ENCODE data around the gene CFAP58.

CFAP58 gene

DNA sequence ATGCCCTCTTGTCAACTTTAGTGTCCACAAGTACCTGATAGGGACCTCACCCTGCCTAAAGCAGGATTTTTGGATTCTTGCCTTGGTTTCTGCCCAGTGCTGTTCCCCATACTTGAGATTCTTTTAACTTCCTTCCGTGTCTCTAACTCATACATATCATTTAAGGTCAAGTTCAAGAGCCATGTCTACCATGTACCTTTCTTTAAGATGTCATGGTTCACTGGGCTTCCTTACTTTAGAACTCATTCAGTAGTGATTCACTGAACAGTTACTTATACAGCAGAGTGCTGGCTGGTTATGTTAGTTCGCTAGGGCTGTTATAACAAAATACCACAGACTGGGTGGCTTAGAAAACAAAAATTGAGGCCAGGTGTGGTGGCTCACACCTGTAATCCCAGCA lies 5.0 kb upstream of the CFAP58 start:
- no peaks in the 10 kb centered on the region for H3K4me1 ChIP-seq
- H3K36me3 ChIP-seq, result no peaks in the 10 kb centered on the region
- no peak for DNase-seq
- no peak overlapping the region for H3K4me3 ChIP-seq (ENCODE audit: low read depth, low read length)
- TF ChIP-seq, protein P1, sequence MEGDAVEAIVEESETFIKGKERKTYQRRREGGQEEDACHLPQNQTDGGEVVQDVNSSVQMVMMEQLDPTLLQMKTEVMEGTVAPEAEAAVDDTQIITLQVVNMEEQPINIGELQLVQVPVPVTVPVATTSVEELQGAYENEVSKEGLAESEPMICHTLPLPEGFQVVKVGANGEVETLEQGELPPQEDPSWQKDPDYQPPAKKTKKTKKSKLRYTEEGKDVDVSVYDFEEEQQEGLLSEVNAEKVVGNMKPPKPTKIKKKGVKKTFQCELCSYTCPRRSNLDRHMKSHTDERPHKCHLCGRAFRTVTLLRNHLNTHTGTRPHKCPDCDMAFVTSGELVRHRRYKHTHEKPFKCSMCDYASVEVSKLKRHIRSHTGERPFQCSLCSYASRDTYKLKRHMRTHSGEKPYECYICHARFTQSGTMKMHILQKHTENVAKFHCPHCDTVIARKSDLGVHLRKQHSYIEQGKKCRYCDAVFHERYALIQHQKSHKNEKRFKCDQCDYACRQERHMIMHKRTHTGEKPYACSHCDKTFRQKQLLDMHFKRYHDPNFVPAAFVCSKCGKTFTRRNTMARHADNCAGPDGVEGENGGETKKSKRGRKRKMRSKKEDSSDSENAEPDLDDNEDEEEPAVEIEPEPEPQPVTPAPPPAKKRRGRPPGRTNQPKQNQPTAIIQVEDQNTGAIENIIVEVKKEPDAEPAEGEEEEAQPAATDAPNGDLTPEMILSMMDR (IDR thresholded peaks at IDR 0.05; ENCODE audit: low read depth, low read length), result no peak
- H3K27me3 ChIP-seq, result peaks cover 5% of the 10 kb centered on the region; the same call in 1 of the 2 replicates
- H3K9me3 ChIP-seq, result no peaks in the 10 kb centered on the region

- no peak overlapping the region for H3K4me3 ChIP-seq (ENCODE audit: low read depth, low read length)
- TF ChIP-seq, protein P1 (IDR thresholded peaks at IDR 0.05; ENCODE audit: low read depth, low read length), result no peak
These were observed 4.0 kb upstream of the CFAP58 start for GRCh38 chr10:104349623-104350126.

GRCh38 chr10:104350127-104350635 lies 3.5 kb upstream of the CFAP58 start:
- DNase-seq, result no peak
- peaks cover 17% of the 10 kb centered on the region for H3K27me3 ChIP-seq
- no peak overlapping the region for H3K4me3 ChIP-seq (ENCODE audit: low read depth, low read length)

More at GRCh38 chr10:104349623-104350126, 4.0 kb upstream of the CFAP58 start:
- H3K27me3 ChIP-seq, result peaks cover 15% of the 10 kb centered on the region
- H3K36me3 ChIP-seq, result no peaks in the 10 kb centered on the region
- no peaks in the 10 kb centered on the region for H3K9me3 ChIP-seq
- no peak for DNase-seq
- H3K4me1 ChIP-seq, result 0 out of 2 replicates have a peak, but pooled peaks cover 3% of the 10 kb centered on the region

DNA sequence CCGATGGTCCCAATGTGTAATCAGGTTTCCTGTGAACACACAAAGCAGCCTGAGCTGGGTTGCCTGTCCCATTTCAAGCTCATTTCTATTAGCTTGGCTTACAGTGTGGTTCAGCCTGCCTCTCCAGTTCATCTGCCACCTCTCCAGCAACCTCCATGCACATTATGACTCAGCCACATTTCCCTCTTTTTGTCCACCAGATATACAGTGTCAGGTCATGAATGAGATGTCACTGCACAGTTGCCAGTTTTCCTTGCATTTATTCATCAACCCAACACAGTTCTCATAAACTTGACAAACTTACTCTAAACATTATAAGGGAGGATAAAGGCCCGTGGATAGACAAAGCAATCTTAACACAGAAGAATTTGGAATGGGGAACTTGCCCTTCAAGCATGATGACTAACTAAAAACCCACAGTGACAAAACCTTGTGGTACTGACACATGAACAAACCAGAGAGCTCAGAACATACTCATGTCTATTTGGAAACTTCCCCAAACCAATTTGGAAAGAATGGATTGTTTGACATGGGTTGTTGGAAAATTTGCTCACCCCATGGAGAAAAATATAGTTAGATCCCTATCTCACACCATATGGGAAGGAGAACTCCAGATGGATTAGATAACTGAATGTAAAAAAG lies 2.5 kb upstream of the CFAP58 start:
- H3K27me3 ChIP-seq, result peaks cover 17% of the 10 kb centered on the region
- H3K36me3 ChIP-seq, result no peaks in the 10 kb centered on the region
- DNase-seq, result no peak
- no peaks in the 10 kb centered on the region for H3K9me3 ChIP-seq
- 0 out of 2 replicates have a peak, but pooled peaks cover 3% of the 10 kb centered on the region for H3K4me1 ChIP-seq
- TF ChIP-seq, protein P1 (IDR thresholded peaks at IDR 0.05; ENCODE audit: low read depth, low read length), result no peak
- no peak overlapping the region for H3K4me3 ChIP-seq (ENCODE audit: low read depth, low read length)

More at GRCh38 chr10:104350127-104350635, 3.5 kb upstream of the CFAP58 start:
- Histone ChIP-seq H3K9me3 (no peaks in the 10 kb centered on the region), H3K4me1 (0 out of 2 replicates have a peak, but pooled peaks cover 3% of the 10 kb centered on the region), H3K36me3 (no peaks in the 10 kb centered on the region)
- TF ChIP-seq, protein P1 (IDR thresholded peaks at IDR 0.05; ENCODE audit: low read depth, low read length), result peak; percentile 60

GRCh38 chr10:104351919-104352318 lies 1.7 kb upstream of the CFAP58 start:
- TF ChIP-seq, protein P1 (IDR thresholded peaks at IDR 0.05; ENCODE audit: low read depth, low read length), result no peak
- H3K27me3 ChIP-seq, result peaks cover 17% of the 10 kb centered on the region
- H3K9me3 ChIP-seq, result no peaks in the 10 kb centered on the region
- no peak for DNase-seq
- no peak overlapping the region for H3K4me3 ChIP-seq (ENCODE audit: low read depth, low read length)
- 0 out of 2 replicates have a peak, but pooled peaks cover 3% of the 10 kb centered on the region for H3K4me1 ChIP-seq
- no peaks in the 10 kb centered on the region for H3K36me3 ChIP-seq

- Histone ChIP-seq H3K4me1 (no peaks in the 10 kb centered on the region), H3K27me3 (peaks cover 1% of the 10 kb centered on the region; the same call in 1 of the 2 replicates), H3K4me3 (ENCODE audit: low read depth, low read length) (no peak overlapping the region), H3K36me3 (no peaks in the 10 kb centered on the region), H3K9me3 (no peaks in the 10 kb centered on the region)
- TF ChIP-seq, protein P1 (IDR thresholded peaks at IDR 0.05; ENCODE audit: low read depth, low read length), result no peak
- no peak for DNase-seq
These were observed 6.2 kb downstream of the CFAP58 start for GRCh38 chr10:104359811-104360210.

Data from BE2C (cell line).